Esophagus squamous epithelium (tissue), 5 donors: ENCODE measurements around the gene MLLT3. TPM values are rescaled to one million over a fixed set of nuclear protein-coding genes. Genes with fewer than 3 reads are reported as not detected.

ENCODE experiments used
- DNase-seq: peaks from one replicate; lab custom pipeline; 2025; lab: John Stamatoyannopoulos, UW
- H3K27ac ChIP-seq, 4 donors: fragments of 200-600 bp; sonication (generic); one replicate each; pipeline ENCODE4 v1.5.1; 2016 to 2019; ENCODE audit warnings: mild to moderate bottlenecking in 1 of 4
- H3K27me3 ChIP-seq, 4 donors: fragments of 200-600 bp; sonication (generic); 1 replicate in 3 of 4; 2 replicates in 1 of 4; pipeline versions ENCODE4 v1.5.1 to v1.6.0; 2017 to 2021; ENCODE audit warnings: antibody characterized with exemption in 1 of 4
- H3K36me3 ChIP-seq, 3 donors: fragments of 200-600 bp; sonication (generic); one replicate each; pipeline ENCODE4 v1.5.1; 2016 to 2019
- H3K4me1 ChIP-seq, 3 donors: fragments of 200-600 bp; sonication (generic); one replicate each; pipeline ENCODE4 v1.5.1; 2017 to 2019
- H3K4me3 ChIP-seq, 4 donors: fragments of 200-600 bp; sonication (generic); 1 replicate in 3 of 4; 2 replicates in 1 of 4; pipeline ENCODE4 v1.5.1; 2016 to 2019; ENCODE audit warnings: mild to moderate bottlenecking in 2 of 4, moderate library complexity in 1 of 4
- H3K9me3 ChIP-seq, 3 donors: fragments of 200-600 bp; sonication (generic); one replicate each; pipeline ENCODE4 v1.5.1; 2016 to 2019
- POLR2A ChIP-seq, 4 donors: fragments of 450-650 bp; IDR thresholded peaks; one replicate each; pipeline ENCODE4 v1.6.1; 2017; ENCODE audit warnings: antibody characterized with exemption in 4 of 4, mild to moderate bottlenecking in 4 of 4, moderate library complexity in 3 of 4
- WGBS, 2 donors: methylation state at CpG; one replicate each; pipeline ENCODE4 v1.1.5; 2018; 5-methylcytosine and 5-hydroxymethylcytosine counted together
- intact Hi-C: fragments of 100-400 bp; cut with DNase I; formaldehyde crosslinking; loops from one replicate; pipeline ENCODE4 v1.15.0; 2022
- total RNA-seq, 4 donors: library from RNA; depleted of rRNA; stranded (reverse); fragments of >200 nt; gene quantifications; one replicate each; pipeline ENCODE4 v1.1.0, GENCODE V29; 2016
- TF ChIP-seq, protein P1 (sequence below), 6 experiments: fragments of 450-650 bp in 4 of 6; fragments of 200-600 bp in 2 of 6; sonication (generic) in 2 of 6; IDR thresholded peaks; one replicate each; pipeline ENCODE4 v1.5.1; 2016 to 2019; ENCODE audit warnings: antibody characterized with exemption in 6 of 6, mild to moderate bottlenecking in 4 of 6, moderate library complexity in 4 of 6
- donor health status: DM: yes; HTN: yes; CAD: no.

The MLLT3 gene
- total RNA-seq, 4 donors from 2014 or later: 8.2 to 21.5 (median 8.6) TPM

DNA sequence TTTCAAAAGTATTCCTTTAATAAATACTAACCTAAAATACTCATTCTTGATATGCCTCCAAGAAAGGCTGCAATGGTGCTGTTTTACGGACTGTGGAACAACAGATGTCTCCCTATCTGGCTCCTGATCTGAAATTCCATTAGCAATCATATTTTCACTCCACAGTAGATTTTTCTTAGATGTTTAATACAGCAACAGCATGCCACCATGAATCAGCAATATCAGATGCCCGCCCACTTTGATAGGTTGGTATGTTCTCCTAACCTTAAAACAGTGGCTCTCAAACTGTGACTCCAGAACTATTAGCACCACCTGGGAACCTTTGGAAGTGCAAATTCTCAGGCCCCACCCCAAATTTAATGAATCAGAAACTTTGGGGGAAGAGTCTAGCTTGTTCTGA lies 110.2 kb downstream of the MLLT3 start:
- peak overlapping the region in 1 of 4 donors; percentile 10 for H3K27ac ChIP-seq
- TF ChIP-seq, protein P1, sequence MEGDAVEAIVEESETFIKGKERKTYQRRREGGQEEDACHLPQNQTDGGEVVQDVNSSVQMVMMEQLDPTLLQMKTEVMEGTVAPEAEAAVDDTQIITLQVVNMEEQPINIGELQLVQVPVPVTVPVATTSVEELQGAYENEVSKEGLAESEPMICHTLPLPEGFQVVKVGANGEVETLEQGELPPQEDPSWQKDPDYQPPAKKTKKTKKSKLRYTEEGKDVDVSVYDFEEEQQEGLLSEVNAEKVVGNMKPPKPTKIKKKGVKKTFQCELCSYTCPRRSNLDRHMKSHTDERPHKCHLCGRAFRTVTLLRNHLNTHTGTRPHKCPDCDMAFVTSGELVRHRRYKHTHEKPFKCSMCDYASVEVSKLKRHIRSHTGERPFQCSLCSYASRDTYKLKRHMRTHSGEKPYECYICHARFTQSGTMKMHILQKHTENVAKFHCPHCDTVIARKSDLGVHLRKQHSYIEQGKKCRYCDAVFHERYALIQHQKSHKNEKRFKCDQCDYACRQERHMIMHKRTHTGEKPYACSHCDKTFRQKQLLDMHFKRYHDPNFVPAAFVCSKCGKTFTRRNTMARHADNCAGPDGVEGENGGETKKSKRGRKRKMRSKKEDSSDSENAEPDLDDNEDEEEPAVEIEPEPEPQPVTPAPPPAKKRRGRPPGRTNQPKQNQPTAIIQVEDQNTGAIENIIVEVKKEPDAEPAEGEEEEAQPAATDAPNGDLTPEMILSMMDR (IDR thresholded peaks at IDR 0.05): no peak
- TF ChIP-seq POLR2A (IDR thresholded peaks at IDR 0.05): no peak
- no peaks in the 10 kb centered on the region for H3K27me3 ChIP-seq
- H3K36me3 ChIP-seq: no peaks in the 10 kb centered on the region
- WGBS, 2 donors: 61 to 69% methylated on average over 2 of the region's 2 CpGs
- H3K9me3 ChIP-seq: no peaks in the 10 kb centered on the region
- H3K4me3 ChIP-seq: no peak overlapping the region
- no peak for DNase-seq
- peaks cover 0 to 28% (median 8%) of the 10 kb centered on the region in 3 donors for H3K4me1 ChIP-seq
- intact Hi-C loops: no loop called here

DNA sequence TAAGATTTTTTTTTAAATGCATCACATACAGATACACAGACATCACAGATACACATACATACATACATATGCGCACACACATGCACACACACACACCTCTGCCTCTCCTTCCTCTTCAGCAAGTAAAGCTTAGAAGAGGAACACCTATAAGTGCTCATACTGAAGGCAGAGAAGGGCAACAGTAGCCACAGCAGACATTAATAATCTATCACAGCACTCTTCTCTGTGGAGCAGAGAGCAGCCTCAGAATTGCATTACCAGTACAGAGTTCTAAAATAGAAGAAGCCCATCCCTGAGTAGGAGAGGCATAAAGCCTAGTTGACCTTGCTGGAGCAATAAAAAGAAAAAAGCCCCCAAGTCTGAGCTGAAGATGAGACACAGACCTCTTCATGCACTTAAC lies 110.6 kb downstream of the MLLT3 start:
- intact Hi-C loops: no loop called here
- H3K27ac ChIP-seq: no peak overlapping the region
- no peaks in the 10 kb centered on the region for H3K9me3 ChIP-seq
- peaks cover 0 to 33% (median 11%) of the 10 kb centered on the region in 3 donors for H3K4me1 ChIP-seq
- H3K36me3 ChIP-seq: no peaks in the 10 kb centered on the region
- H3K4me3 ChIP-seq: no peak overlapping the region
- 85 to 100% methylated on average over 1 of the region's 1 CpG for WGBS, 2 donors
- TF ChIP-seq, protein P1 (IDR thresholded peaks at IDR 0.05): no peak
- TF ChIP-seq POLR2A (IDR thresholded peaks at IDR 0.05): no peak
- no peak for DNase-seq
- H3K27me3 ChIP-seq: no peaks in the 10 kb centered on the region

DNA sequence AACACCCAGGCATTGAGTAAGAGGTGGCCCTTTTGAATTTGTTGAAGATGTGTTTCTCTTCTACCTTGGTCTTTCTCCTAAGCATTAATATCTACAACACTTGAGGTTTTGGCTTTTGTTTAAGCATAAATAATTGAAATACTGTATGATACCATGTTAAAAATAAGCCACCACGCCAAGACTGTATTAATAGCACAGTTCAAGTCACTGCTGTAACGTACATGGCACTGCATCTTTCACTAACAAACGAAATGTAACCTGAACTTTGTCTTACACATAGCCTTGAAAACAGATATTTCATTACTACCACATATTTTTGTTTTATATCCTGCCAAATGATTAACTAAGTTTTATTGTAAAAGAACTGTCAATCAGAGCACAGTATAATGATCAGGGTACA lies 112.8 kb downstream of the MLLT3 start:
- Histone ChIP-seq H3K4me3 (no peak overlapping the region), H3K9me3 (no peaks in the 10 kb centered on the region), H3K27me3 (no peaks in the 10 kb centered on the region), H3K4me1 (peaks cover 0 to 46% (median 11%) of the 10 kb centered on the region in 3 donors), H3K36me3 (no peaks in the 10 kb centered on the region), H3K27ac (no peak overlapping the region)
- intact Hi-C loops: no loop called here
- TF ChIP-seq POLR2A (IDR thresholded peaks at IDR 0.05): no peak
- TF ChIP-seq, protein P1 (IDR thresholded peaks at IDR 0.05): no peak
- no peak for DNase-seq
- 87 to 92% methylated on average over 3 of the region's 3 CpGs for WGBS, 2 donors

DNA sequence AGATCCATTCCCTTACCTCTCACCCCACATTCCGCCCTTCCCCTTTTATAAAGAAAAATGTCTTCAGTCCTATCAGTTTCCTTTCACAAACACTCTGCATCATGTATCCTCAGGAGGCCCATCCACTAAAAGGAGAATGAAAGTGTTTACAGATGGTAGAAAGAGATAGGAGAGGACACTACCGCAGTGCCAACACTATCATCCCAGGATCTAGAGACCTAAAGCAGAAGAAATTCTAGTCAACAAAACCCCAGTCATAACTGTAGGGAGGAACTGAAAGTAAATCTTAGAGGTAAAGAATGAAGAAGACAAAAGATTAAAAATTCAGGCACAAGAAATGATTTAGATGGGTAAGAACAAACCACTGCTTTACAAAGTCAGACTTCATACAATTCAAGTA lies 114.1 kb downstream of the MLLT3 start:
- H3K4me1 ChIP-seq: peaks cover 0 to 46% (median 11%) of the 10 kb centered on the region in 3 donors
- intact Hi-C loops: no loop called here
- H3K36me3 ChIP-seq: no peaks in the 10 kb centered on the region
- no peaks in the 10 kb centered on the region for H3K9me3 ChIP-seq
- WGBS, 2 donors: 78 to 86% methylated on average over 2 of the region's 2 CpGs
- TF ChIP-seq, protein P1 (IDR thresholded peaks at IDR 0.05): no peak
- no peak for TF ChIP-seq POLR2A (IDR thresholded peaks at IDR 0.05)
- H3K27me3 ChIP-seq: no peaks in the 10 kb centered on the region
- DNase-seq: no peak
- H3K4me3 ChIP-seq: no peak overlapping the region
- H3K27ac ChIP-seq: no peak overlapping the region

DNA sequence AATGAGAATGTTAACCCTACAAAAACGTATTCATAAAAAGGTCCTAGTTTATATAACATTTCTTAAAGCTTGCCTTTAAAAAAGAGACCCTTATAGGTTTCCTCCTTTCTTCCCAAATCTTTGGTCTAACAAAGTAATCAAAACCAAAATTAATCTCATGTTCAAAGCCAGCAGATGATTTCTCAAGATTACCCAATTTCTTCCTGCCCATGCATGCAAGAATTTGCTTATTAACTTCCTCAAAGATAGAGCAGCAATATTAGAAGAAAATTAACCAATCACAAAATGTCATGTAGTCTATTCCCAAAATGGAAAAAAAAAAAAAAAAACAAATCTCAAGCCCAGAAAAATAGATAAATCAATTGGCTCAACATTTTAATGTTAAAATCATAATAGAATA lies 114.9 kb downstream of the MLLT3 start:
- Histone ChIP-seq H3K36me3 (no peaks in the 10 kb centered on the region), H3K27ac (no peak overlapping the region), H3K27me3 (no peaks in the 10 kb centered on the region), H3K4me1 (peaks cover 0 to 43% (median 7%) of the 10 kb centered on the region in 3 donors), H3K4me3 (no peak overlapping the region), H3K9me3 (no peaks in the 10 kb centered on the region)
- TF ChIP-seq POLR2A (IDR thresholded peaks at IDR 0.05): no peak
- TF ChIP-seq, protein P1 (IDR thresholded peaks at IDR 0.05): no peak
- DNase-seq: no peak
- 15 to 24% methylated on average over 1 of the region's 1 CpG for WGBS, 2 donors
- intact Hi-C loops: no loop called here
